Stimulated activated naive CD4-positive, alpha-beta T cell (primary cell): ENCODE data around the gene UCK1.
"Not testable (repeated sequence)": the region's sequence is repeated elsewhere in the genome, so short reads cannot be mapped to it uniquely, and the experiment has no call there.

Source experiments
- DNase-seq, 6 experiments: peaks; one replicate each; lab custom pipeline; 2025; lab: John Stamatoyannopoulos, UW

UCK1 gene

DNA sequence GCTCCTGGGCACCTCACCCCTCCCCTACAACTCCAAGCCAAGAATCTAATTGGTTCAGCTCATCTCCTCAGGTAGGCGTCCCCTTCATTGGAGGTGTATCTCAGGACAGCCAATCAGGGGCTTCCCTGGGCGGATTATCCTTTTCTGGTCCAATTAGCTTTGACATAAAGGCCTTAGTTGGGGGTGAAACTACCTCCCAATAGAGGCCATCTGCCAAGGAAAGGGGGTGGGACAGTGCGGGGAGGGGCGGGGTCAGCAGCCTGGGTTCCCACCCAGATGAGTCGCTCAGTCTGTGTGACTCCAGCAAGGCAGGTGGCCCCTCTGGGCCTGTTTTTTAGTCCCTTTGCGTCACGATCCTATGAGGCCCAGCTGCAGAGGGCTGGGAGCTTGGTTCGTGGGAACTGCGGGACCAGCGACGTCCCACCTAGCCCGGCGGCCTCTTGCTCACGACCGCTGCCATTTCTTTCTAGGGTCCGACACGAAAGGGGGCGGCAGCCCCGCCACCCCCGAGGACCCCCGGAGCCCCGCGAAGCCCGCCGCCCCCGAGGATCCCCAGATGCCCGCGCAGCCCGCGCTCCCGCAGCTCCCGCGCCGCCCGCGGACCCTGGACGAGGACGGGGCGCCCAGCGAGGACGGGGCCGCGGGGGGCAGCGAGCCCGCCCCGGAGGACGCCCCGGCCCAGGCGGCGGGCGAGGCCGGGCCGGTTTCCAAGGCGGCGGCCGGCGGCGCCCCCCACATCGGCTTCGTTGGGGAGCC, 23.2 kb upstream of the UCK1 start:
- DNase-seq: no peak

GRCh38 chr9:131552030-131552429, 21.0 kb upstream of the UCK1 start:
- DNase-seq: no peak

DNA sequence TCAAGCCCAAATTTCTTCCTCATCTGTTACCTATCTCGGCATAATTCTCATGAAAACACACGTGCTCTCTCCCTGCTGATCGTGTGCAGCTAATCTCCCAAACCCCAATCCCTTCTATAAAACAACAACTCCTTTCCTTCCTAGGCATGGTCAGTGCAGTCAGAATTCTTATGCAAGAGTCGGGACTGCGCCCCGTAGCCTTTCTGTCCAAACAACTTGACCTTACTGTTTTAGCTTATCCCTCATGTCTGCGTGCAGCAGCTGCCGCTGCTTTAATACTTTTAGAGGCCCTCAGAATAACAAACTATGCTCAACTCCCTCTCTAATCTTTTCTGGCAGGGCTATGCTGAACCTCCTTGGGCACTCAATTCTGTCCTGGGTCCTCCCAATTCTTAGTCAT, 19.4 kb upstream of the UCK1 start:
- not testable (repeated sequence) for DNase-seq

- DNase-seq: not testable (repeated sequence)
These were observed 18.1 kb upstream of the UCK1 start for GRCh38 chr9:131549186-131549585.

- peak in 2 of 6 experiments; percentile 14 to 23 for DNase-seq
These were observed 15.4 kb upstream of the UCK1 start for GRCh38 chr9:131546336-131547084.

GRCh38 chr9:131545786-131546335, 14.8 kb upstream of the UCK1 start:
- DNase-seq: no peak

DNA sequence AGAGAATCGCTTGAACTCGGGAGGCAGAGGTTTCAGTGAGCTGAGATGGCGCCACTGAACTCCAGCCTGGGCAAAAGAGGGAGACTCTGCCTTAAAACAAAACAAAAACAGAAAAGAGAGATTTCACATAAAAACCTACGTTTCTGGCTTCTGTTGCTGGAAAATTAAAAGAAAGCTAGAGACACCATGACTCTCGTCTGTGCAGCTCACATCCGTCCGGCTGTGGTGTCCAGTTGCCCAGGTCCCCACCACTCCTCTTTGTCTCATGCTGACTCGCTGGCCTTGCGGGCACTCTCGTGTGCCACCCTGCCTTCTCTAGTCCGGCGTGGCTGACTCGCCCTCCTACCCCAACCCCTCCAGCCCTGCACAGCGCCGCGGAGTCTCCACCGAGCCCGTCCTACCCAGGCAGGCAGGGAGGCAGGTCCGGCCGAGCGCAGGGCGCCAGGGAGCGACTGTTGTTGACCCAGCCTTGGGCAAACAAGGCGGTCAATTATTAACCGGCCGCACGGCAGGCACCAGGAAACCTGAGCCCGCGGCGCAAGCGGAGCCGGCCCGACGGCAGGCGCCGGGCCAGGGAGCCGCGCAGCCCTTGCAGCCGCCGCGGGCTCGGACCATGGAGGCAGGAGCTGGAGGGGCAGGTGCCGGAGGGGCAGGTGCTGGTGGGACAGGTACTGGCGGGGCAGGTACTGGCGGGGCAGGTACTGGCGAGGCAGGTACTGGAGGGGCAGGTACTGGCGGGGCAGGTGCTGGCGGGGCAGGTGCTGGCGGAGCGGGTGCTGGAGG, 14.1 kb upstream of the UCK1 start, which contains the start of gene PRRT1B:
Gene PRRT1B, plus strand, starts transcription at position 521 of the 783 bp plus-strand sequence. Its CDS starts 93 bp downstream, at position 614.
- no peak for DNase-seq

DNA sequence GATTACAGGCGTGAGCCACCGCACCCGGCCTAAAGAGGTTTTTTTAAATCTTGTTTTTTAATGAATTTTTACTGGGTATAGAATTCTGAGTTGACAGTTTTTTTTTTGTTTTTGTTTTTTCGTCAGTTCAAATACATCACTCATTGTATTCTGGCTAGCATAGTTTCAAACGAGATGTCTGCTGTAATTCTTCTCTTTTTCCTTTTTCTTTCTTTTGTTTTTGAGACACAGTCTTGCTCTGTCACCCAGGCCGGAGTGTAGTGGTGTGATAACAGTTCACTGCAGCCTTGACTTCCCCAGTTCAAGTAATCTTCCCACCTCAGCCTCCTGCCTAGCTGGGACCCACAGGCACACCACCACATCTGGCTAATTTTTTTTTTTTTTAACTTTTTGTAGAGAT, 12.1 kb upstream of the UCK1 start:
- peak in 2 of 6 experiments; percentile 8 to 16 for DNase-seq

- DNase-seq: peak in 3 of 6 experiments; percentile 15 to 19 (median 15)
These were observed 8.3 kb upstream of the UCK1 start for GRCh38 chr9:131539223-131539923.

GRCh38 chr9:131537946-131538345, 6.9 kb upstream of the UCK1 start:
- no peak for DNase-seq

- DNase-seq: peak in 4 of 6 experiments; percentile 15 to 62 (median 52)
These were observed 3.7 kb upstream of the UCK1 start for GRCh38 chr9:131534721-131535237.

- no peak for DNase-seq
These were observed 530 bp downstream of the UCK1 start for GRCh38 chr9:131530546-131530919.

GRCh38 chr9:131529597-131530545, 1.2 kb downstream of the UCK1 start:
- no peak for DNase-seq

DNA sequence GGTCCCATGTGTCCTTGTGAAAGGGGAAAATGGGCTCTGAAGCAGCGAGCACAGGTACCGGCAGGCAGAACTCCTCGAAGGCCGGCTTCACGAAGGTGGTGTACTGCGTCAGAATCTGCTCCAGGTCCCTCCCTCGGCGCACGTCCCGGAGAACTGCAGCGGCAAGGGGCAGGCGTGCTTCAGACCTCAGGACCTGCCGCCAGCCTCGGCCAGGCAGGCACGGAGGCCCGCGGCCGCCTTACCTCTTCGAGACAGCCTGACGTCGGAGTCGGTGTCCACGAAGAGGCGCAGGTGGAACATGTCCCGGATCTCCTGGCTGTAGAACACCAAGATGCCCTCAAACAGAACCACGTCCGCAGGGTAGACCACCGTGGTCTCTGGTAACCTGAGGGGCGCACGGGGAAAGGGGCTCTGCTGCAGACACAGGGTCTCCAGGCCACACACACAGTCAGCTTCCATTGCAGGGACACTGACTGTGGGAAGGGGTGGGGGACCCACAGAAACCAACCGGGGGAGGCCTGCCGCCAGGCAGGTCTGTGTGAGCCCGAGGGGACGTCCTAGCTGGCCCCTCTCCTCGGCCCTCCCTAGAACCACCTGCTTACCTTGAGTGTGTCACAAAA, 2.1 kb downstream of the UCK1 start:
- DNase-seq: no peak

- DNase-seq: no peak
These were observed 2.9 kb downstream of the UCK1 start for GRCh38 chr9:131528186-131528585.

DNA sequence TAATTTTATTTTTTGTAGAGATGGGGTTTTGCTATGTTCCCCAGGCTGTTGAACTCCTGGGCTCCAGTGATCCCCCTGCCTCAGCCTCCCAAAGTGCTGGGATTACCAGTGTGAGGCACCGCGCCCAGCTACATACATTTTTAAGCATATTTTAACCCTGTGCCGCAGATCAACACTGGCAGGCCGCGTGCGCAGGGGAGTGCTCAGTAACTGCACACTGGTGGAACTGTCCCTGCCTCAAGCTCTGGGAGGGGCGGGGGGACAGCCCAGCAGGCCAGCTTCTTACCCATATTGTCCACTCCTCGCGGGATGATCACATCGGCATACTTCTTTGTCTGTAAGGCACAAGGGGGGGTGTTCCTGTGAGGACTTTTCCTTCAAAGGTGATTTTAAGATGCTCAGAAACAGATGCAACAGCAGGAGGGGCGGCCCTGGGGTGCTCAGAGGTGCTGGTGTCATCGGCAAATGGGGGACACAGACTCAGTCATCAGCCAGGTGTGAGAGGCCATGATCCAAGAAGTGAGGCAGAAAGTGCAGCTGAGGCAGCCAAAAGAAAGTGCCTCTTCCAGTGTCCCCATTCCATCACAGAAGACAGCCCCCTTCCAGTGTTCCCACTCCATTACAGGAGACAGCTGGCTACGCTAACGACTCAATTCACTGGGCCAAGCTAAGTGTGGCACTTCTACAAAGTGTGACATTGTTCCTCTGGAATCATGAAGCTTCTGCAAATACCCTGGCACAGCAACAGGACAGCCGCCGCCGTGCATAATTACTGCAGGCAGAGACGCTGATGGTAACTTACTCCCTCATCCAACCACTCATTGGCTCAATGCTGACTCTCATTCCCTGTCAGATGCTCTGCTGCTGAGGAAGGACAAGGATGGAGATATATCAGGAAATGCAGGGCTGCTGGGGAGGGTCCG, 5.2 kb downstream of the UCK1 start:
- no peak for DNase-seq

GRCh38 chr9:131524665-131525315, 6.3 kb downstream of the UCK1 start:
- DNase-seq: no peak
